K562 (cell line): Measurements from ENCODE around the gene YARS1.

Experiments
- CTCF ChIP-seq, 3 experiments: IDR thresholded peaks in 2 of 3; conservative IDR thresholded peaks in 1 of 3; 2 replicates each; pipeline ENCODE4 v1.5.1; 2011 to 2012; ENCODE audit warnings: low read length in 3 of 3, mild to moderate bottlenecking in 3 of 3, control low read depth in 2 of 3, improper control_type of control experiment in 1 of 3, inconsistent platforms in 1 of 3, low read depth in 1 of 3, mixed read lengths in 1 of 3, moderate library complexity in 1 of 3; ENCODE audit not compliant: insufficient read depth in 2 of 3
- JUN ChIP-seq, 2 experiments: sonication (generic) in 1 of 2; formaldehyde crosslinking in 1 of 2; IDR thresholded peaks; 2 replicates each; pipeline versions ENCODE4 v1.6.1 to v1.8.0; 2012 to 2022; ENCODE audit warnings: borderline replicate concordance in 2 of 2, mild to moderate bottlenecking in 2 of 2, improper control_type of control experiment in 1 of 2, low read depth in 1 of 2, low read length in 1 of 2, missing genetic modification reagents in 1 of 2
- MEF2A ChIP-seq: IDR thresholded peaks from 2 replicates; pipeline ENCODE4 v1.6.1; 2011; ENCODE audit warnings: low read depth, mild to moderate bottlenecking, low read length, moderate library complexity; ENCODE audit not compliant: control insufficient read depth
- NEUROD1 ChIP-seq: fragments of 150-350 bp; IDR thresholded peaks from 2 replicates; pipeline ENCODE4 v1.6.1; 2014; ENCODE audit warnings: borderline replicate concordance, low read length, low read depth; ENCODE audit not compliant: partially characterized antibody
- NFXL1 ChIP-seq: fragments of 450-650 bp; formaldehyde crosslinking; IDR thresholded peaks from 2 replicates; pipeline ENCODE4 v1.4.0; 2021; ENCODE audit warnings: mild to moderate bottlenecking
- NKRF ChIP-seq: fragments of 450-650 bp; IDR thresholded peaks from 2 replicates; pipeline ENCODE4 v1.6.1; 2016; ENCODE audit warnings: borderline replicate concordance
- RBM17 ChIP-seq: fragments of 200-400 bp; formaldehyde crosslinking; IDR thresholded peaks from 2 replicates; pipeline ENCODE4 v1.6.1; 2017; ENCODE audit warnings: low read depth, mild to moderate bottlenecking, low read length, borderline replicate concordance
- RBM34 ChIP-seq: fragments of 200-400 bp; formaldehyde crosslinking; IDR thresholded peaks from 2 replicates; pipeline ENCODE4 v1.6.1; 2018; ENCODE audit warnings: low read length, borderline replicate concordance; ENCODE audit not compliant: insufficient read depth
- ZBTB1 ChIP-seq: sonication (generic); formaldehyde crosslinking; IDR thresholded peaks from 2 replicates; pipeline ENCODE4 v1.8.1; 2023; ENCODE audit warnings: missing genetic modification reagents, low read depth, mild to moderate bottlenecking, borderline replicate concordance

- TF ChIP-seq NFXL1 (CRISPR knock-in tag) (no peak), RBM34 (no peak), JUN (IDR thresholded peaks at IDR 0.05; ENCODE audit: borderline replicate concordance, low read depth, low read length) (no peak), JUN (CRISPR knock-in tag; IDR thresholded peaks at IDR 0.05; ENCODE audit: borderline replicate concordance) (no peak), NKRF (no peak), CTCF (IDR thresholded peaks at IDR 0.05 in 2 of 3, conservative IDR thresholded peaks at IDR 0.05 in 1 of 3; ENCODE audit: insufficient read depth in 2 of 3, low read depth in 1 of 3, low read length in 3 of 3) (no peak), ZBTB1 (CRISPR knock-in tag) (no peak), MEF2A (no peak), RBM17 (no peak), NEUROD1 (no peak)
These were observed 25.3 kb downstream of the YARS1 start for GRCh38 chr1:32791881-32792280.
